ENCODE data around the gene SERPINI1. TPM values are rescaled to one million over a fixed set of nuclear protein-coding genes. Genes with fewer than 3 reads are reported as not detected.

Gene SERPINI1, protein sequence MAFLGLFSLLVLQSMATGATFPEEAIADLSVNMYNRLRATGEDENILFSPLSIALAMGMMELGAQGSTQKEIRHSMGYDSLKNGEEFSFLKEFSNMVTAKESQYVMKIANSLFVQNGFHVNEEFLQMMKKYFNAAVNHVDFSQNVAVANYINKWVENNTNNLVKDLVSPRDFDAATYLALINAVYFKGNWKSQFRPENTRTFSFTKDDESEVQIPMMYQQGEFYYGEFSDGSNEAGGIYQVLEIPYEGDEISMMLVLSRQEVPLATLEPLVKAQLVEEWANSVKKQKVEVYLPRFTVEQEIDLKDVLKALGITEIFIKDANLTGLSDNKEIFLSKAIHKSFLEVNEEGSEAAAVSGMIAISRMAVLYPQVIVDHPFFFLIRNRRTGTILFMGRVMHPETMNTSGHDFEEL
- total RNA-seq (2021; ENCODE audit: unreplicated experiment) (8.0 TPM), Bru-seq, nascent RNA (percentile 39 among the genes with signal in this experiment), BruChase-seq, experiment 1, labeled RNA remaining after a 2-hour chase (percentile 47 among the genes with signal in this experiment), BruChase-seq, experiment 2, labeled RNA remaining after a 6-hour chase (percentile 40 among the genes with signal in this experiment)
- 6.3 TPM for polyA plus RNA-seq (2012; ENCODE audit: insufficient read length)
- long read RNA-seq, transcript SERPINI1-202 (9 exons, 1,890 nt): major isoform, 12 of 15 reads
- long read RNA-seq, partial matches to known transcripts: 0 of 15 reads
- long read RNA-seq, other reads (novel, unspliced or antisense): 2 of 15 reads

GRCh38 chr3:167735233-167736138 lies at the start of gene SERPINI1:
TSS of gene SERPINI1 (plus strand) at chr3:167735721. CDS start at chr3:167789129, 53,408 bp downstream.
- CTCF ChIA-PET: interaction anchor here (0.6 to 1.1 kb wide), 3 partner anchors 14 to 261 kb away, joined by 3 to 5 read pairs (median 5); no protein-coding TSS in a partner anchor
- Histone ChIP-seq H3K36me3 (ENCODE audit: control insufficient read depth, insufficient read depth, low read length) (peaks cover 5% of the 10 kb centered on the region), H3K27me3 (ENCODE audit: control insufficient read depth, insufficient read depth, low read length) (no peaks in the 10 kb centered on the region), H3K27ac (ENCODE audit: low read length) (peak within 1 kb of the TSS; percentile 94), H3K9me3 (ENCODE audit: control insufficient read depth, insufficient read depth, low read depth, low read length) (no peaks in the 10 kb centered on the region), H3K4me3 (ENCODE audit: low read depth in 2 of 2, low read length in 2 of 2) (peak within 1 kb of the TSS; percentile 91 to 94), H3K4me1 (ENCODE audit: control insufficient read depth, insufficient read depth, low read length) (peaks cover 35% of the 10 kb centered on the region)
- no TSS peak for BruUV-seq (replicated peaks)
- no peak for TF ChIP-seq REST (IDR thresholded peaks at IDR 0.05; ENCODE audit: insufficient read depth in 1 of 2, low read depth in 2 of 2, low read length in 1 of 2)
- no peak for TF ChIP-seq TCF7L2 (IDR thresholded peaks at IDR 0.05; ENCODE audit: low read depth, low read length)
- TF ChIP-seq, protein P1, sequence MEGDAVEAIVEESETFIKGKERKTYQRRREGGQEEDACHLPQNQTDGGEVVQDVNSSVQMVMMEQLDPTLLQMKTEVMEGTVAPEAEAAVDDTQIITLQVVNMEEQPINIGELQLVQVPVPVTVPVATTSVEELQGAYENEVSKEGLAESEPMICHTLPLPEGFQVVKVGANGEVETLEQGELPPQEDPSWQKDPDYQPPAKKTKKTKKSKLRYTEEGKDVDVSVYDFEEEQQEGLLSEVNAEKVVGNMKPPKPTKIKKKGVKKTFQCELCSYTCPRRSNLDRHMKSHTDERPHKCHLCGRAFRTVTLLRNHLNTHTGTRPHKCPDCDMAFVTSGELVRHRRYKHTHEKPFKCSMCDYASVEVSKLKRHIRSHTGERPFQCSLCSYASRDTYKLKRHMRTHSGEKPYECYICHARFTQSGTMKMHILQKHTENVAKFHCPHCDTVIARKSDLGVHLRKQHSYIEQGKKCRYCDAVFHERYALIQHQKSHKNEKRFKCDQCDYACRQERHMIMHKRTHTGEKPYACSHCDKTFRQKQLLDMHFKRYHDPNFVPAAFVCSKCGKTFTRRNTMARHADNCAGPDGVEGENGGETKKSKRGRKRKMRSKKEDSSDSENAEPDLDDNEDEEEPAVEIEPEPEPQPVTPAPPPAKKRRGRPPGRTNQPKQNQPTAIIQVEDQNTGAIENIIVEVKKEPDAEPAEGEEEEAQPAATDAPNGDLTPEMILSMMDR (IDR thresholded peaks at IDR 0.05): no peak
- no peak for TF ChIP-seq POLR2AphosphoS5 (IDR thresholded peaks at IDR 0.05; ENCODE audit: low read depth, low read length)
- TF ChIP-seq SIN3A (IDR thresholded peaks at IDR 0.05; ENCODE audit: borderline replicate concordance, insufficient read depth, low read depth, low read length): peak; percentile 34; the same call in 1 of the 2 replicates
- intact Hi-C loops (cut with micrococcal nuclease; ENCODE audit: unreplicated experiment): loop anchor here (10.0 kb wide), 1 partner anchor 309 kb away; no protein-coding TSS in a partner anchor
- POLR2A ChIA-PET: no interaction called here
- in situ Hi-C loops (cut with HindIII; ENCODE audit: low pct_unique_long_range_greater_than_20kb, low sequenced_read_pairs): no loop called here
- ATAC-seq (peak; percentile 86), DNase-seq (ENCODE audit: low read depth, low spot score) (peak; percentile 67)

- ATAC-seq (no peak), DNase-seq (ENCODE audit: low read depth, low spot score) (no peak)
- no peak overlapping the region for H3K4me3 ChIP-seq (ENCODE audit: low read depth in 2 of 2, low read length in 2 of 2)
- intact Hi-C loops (cut with micrococcal nuclease; ENCODE audit: unreplicated experiment) (no loop called here), in situ Hi-C loops (cut with HindIII; ENCODE audit: low pct_unique_long_range_greater_than_20kb, low sequenced_read_pairs) (no loop called here)
- no peaks in the 10 kb centered on the region for H3K4me1 ChIP-seq (ENCODE audit: control insufficient read depth, insufficient read depth, low read length)
- no peak overlapping the region for H3K27ac ChIP-seq (ENCODE audit: low read length)
- POLR2A ChIA-PET: no interaction called here
- H3K36me3 ChIP-seq (ENCODE audit: control insufficient read depth, insufficient read depth, low read length): peaks cover 32% of the 10 kb centered on the region
- TF ChIP-seq TCF7L2 (IDR thresholded peaks at IDR 0.05; ENCODE audit: low read depth, low read length) (no peak), POLR2AphosphoS5 (IDR thresholded peaks at IDR 0.05; ENCODE audit: low read depth, low read length) (no peak), SIN3A (IDR thresholded peaks at IDR 0.05; ENCODE audit: borderline replicate concordance, insufficient read depth, low read depth, low read length) (no peak), REST (IDR thresholded peaks at IDR 0.05; ENCODE audit: insufficient read depth in 1 of 2, low read depth in 2 of 2, low read length in 1 of 2) (no peak)
- TF ChIP-seq, protein P1 (IDR thresholded peaks at IDR 0.05): no peak
- no peaks in the 10 kb centered on the region for H3K9me3 ChIP-seq (ENCODE audit: control insufficient read depth, insufficient read depth, low read depth, low read length)
- CTCF ChIA-PET: no interaction called here
- no peaks in the 10 kb centered on the region for H3K27me3 ChIP-seq (ENCODE audit: control insufficient read depth, insufficient read depth, low read length)
- no TSS peak for BruUV-seq (replicated peaks)
Measured at GRCh38 chr3:167691366-167691765, 44.2 kb upstream of the SERPINI1 start.
